ENCODE measurements around the gene COPG2. TPM values are rescaled to one million over a fixed set of nuclear protein-coding genes. Genes with fewer than 3 reads are reported as not detected.

The COPG2 gene
- total and polyA plus RNA-seq, 2 of the 4 experiments (the other 2 are of a cell fraction), result 18.1 to 50.0 TPM

GRCh38 chr7:130712416-130712815 is 43.9 kb upstream of the COPG2 start:
- Histone ChIP-seq H3K4me2 (ENCODE audit: low read depth, low read length) (no peak overlapping the region), H2AK9ac (replicated peaks; ENCODE audit: low read depth, low read length, poor library complexity) (no peak overlapping the region), H3K4ac (ENCODE audit: low read depth, low read length) (no peak overlapping the region), H4K20me1 (ENCODE audit: insufficient read depth, low read length) (no peaks in the 10 kb centered on the region), H4K91ac (ENCODE audit: insufficient read depth, low read depth, low read length) (no peak overlapping the region), H3K14ac (replicated peaks; ENCODE audit: low read depth, low read length) (no peak overlapping the region), H3K79me1 (ENCODE audit: low read depth in 1 of 2, low read length in 2 of 2) (no peaks in the 10 kb centered on the region), H3K9me1 (ENCODE audit: insufficient read depth, low read length) (no peaks in the 10 kb centered on the region), H3K27ac (ENCODE audit: insufficient read depth, low read length) (no peak overlapping the region), H3K18ac (ENCODE audit: low read depth, low read length) (no peak overlapping the region), H2BK15ac (ENCODE audit: low read depth, low read length) (no peak overlapping the region), H4K5ac (ENCODE audit: low read depth, low read length) (no peak overlapping the region), H2BK5ac (ENCODE audit: low read depth, low read length, poor library complexity, severe bottlenecking) (no peak overlapping the region), H3K9ac (ENCODE audit: low read depth, low read length) (no peak overlapping the region), H3K4me3 (ENCODE audit: insufficient read depth, low read depth, low read length) (no peak overlapping the region), H2AK5ac (ENCODE audit: low read depth, low read length) (no peak overlapping the region), H3K4me1 (ENCODE audit: control insufficient read depth, insufficient read depth, low read length) (no peaks in the 10 kb centered on the region), H2AFZ (replicated peaks; ENCODE audit: low read length, poor library complexity) (no peak overlapping the region), H3K36me3 (ENCODE audit: control insufficient read depth, insufficient read depth, low read length) (no peaks in the 10 kb centered on the region), H2BK120ac (ENCODE audit: low read depth, low read length) (no peak overlapping the region), H2BK20ac (ENCODE audit: low read depth, low read length) (no peak overlapping the region), H4K8ac (ENCODE audit: low read depth in 2 of 2, low read length in 2 of 2) (no peak overlapping the region), H3K23ac (ENCODE audit: low read depth, low read length) (no peak overlapping the region), H3K27me3 (ENCODE audit: control insufficient read depth, insufficient read depth, low read length) (peaks cover 34% of the 10 kb centered on the region), H3K56ac (ENCODE audit: extremely low read depth, insufficient read depth, low read length) (no peak overlapping the region), H3K9me3 (ENCODE audit: control insufficient read depth, insufficient read depth, low read length) (0 out of 2 replicates have a peak, but pooled peaks cover 2% of the 10 kb centered on the region)
- WGBS, 2 experiments (ENCODE audit: extremely low coverage in 2 of 2, insufficient read length in 1 of 2), result 57% methylated on average over 1 of the region's 3 CpGs; no CpG with 5 or more reads in 1 of the 2 experiments
- CTCF ChIA-PET, result no interaction called here
- no peak for ATAC-seq (ENCODE audit: low read depth)
- in situ Hi-C loops (cut with MboI; ENCODE audit: low sequenced_read_pairs), result no loop called here
- POLR2A ChIA-PET (ENCODE audit: unreplicated experiment), result no interaction called here
- no peak for TF ChIP-seq RAD21 (IDR thresholded peaks at IDR 0.05; ENCODE audit: low read length)
- TF ChIP-seq, protein P1, sequence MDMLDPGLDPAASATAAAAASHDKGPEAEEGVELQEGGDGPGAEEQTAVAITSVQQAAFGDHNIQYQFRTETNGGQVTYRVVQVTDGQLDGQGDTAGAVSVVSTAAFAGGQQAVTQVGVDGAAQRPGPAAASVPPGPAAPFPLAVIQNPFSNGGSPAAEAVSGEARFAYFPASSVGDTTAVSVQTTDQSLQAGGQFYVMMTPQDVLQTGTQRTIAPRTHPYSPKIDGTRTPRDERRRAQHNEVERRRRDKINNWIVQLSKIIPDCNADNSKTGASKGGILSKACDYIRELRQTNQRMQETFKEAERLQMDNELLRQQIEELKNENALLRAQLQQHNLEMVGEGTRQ (IDR thresholded peaks at IDR 0.05; ENCODE audit: low read depth, low read length), result no peak
- TF ChIP-seq SMC3 (IDR thresholded peaks at IDR 0.05; ENCODE audit: low read depth, low read length), result no peak
- no peak for TF ChIP-seq RFX5 (IDR thresholded peaks at IDR 0.05; ENCODE audit: low read depth, low read length)
- TF ChIP-seq MAFK (IDR thresholded peaks at IDR 0.05; ENCODE audit: low read depth, low read length), result no peak
- no peak for TF ChIP-seq CHD1 (IDR thresholded peaks at IDR 0.05; ENCODE audit: low read depth, low read length)
- no peak for TF ChIP-seq CEBPB (IDR thresholded peaks at IDR 0.05; ENCODE audit: low read depth, low read length)
- no peak for TF ChIP-seq CTCF (conservative IDR thresholded peaks at IDR 0.05; ENCODE audit: low read depth, low read length)
- no peak for TF ChIP-seq RCOR1 (IDR thresholded peaks at IDR 0.05; ENCODE audit: insufficient replicate concordance, low read length)
- no peak for TF ChIP-seq MAZ (IDR thresholded peaks at IDR 0.05; ENCODE audit: borderline replicate concordance, low read depth, low read length)
- TF ChIP-seq POLR2A (IDR thresholded peaks at IDR 0.05; ENCODE audit: low read depth, low read length), result no peak
- TF ChIP-seq FOS (IDR thresholded peaks at IDR 0.05; ENCODE audit: low read depth, low read length), result no peak
- no peak for TF ChIP-seq BHLHE40 (IDR thresholded peaks at IDR 0.05; ENCODE audit: low read depth, low read length)
- no peak for TF ChIP-seq MXI1 (IDR thresholded peaks at IDR 0.05; ENCODE audit: borderline replicate concordance, low read depth, low read length)
- no peak for TF ChIP-seq ELK1 (IDR thresholded peaks at IDR 0.05; ENCODE audit: borderline replicate concordance, low read depth, low read length)
- TF ChIP-seq NFE2L2 (IDR thresholded peaks at IDR 0.05; ENCODE audit: low read depth, low read length), result no peak
- intact Hi-C loops (cut with micrococcal nuclease), result loop anchor here (5.0 kb wide), 1 partner anchor 100 kb away; no protein-coding TSS in a partner anchor
- no peak for DNase-seq
- BruUV-seq (replicated peaks), result no TSS peak
- dilution Hi-C loops (cut with HindIII; ENCODE audit: low sequenced_read_pairs, unreplicated experiment), result no loop called here
